Parathyroid adenoma (tissue), 2 donors: ENCODE measurements around the gene GAK.

Experiments used
- H2AFZ ChIP-seq: fragments of 300-600 bp; sonication (generic); one replicate; pipeline ENCODE4 v1.7.0; 2017; ENCODE audit warnings: antibody characterized with exemption, mild to moderate bottlenecking
- H3K27ac ChIP-seq: fragments of 300-600 bp; sonication (generic); one replicate; pipeline ENCODE4 v1.7.0; 2017
- H3K27me3 ChIP-seq: fragments of 300-600 bp; sonication (generic); one replicate; pipeline ENCODE4 v1.7.0; 2017; ENCODE audit warnings: low read length; ENCODE audit not compliant: control insufficient read depth, insufficient read depth
- H3K36me3 ChIP-seq: fragments of 300-600 bp; sonication (generic); one replicate; pipeline ENCODE4 v1.7.0; 2017; ENCODE audit warnings: low read length; ENCODE audit not compliant: control insufficient read depth, insufficient read depth
- H3K4me1 ChIP-seq: fragments of 300-600 bp; sonication (generic); one replicate; pipeline ENCODE4 v1.7.0; 2017; ENCODE audit warnings: control low read depth
- H3K4me2 ChIP-seq: fragments of 300-600 bp; sonication (generic); one replicate; pipeline ENCODE4 v1.7.0; 2017; ENCODE audit warnings: low read length
- H3K4me3 ChIP-seq: fragments of 300-600 bp; sonication (generic); one replicate; pipeline ENCODE4 v1.7.0; 2017; ENCODE audit warnings: low read depth, low read length
- H3K79me2 ChIP-seq: fragments of 300-600 bp; sonication (generic); one replicate; pipeline ENCODE4 v1.7.0; 2017; ENCODE audit warnings: control low read depth
- H3K9ac ChIP-seq: fragments of 300-600 bp; sonication (generic); one replicate; pipeline ENCODE4 v1.7.0; 2017; ENCODE audit warnings: mild to moderate bottlenecking
- H3K9me3 ChIP-seq: fragments of 300-600 bp; sonication (generic); one replicate; pipeline ENCODE4 v1.7.0; 2017; ENCODE audit warnings: low read length; ENCODE audit not compliant: control insufficient read depth
- TF ChIP-seq, protein P1 (sequence below): fragments of 300-600 bp; sonication (generic); IDR thresholded peaks from one replicate; pipeline ENCODE4 v1.7.0; 2017; ENCODE audit warnings: antibody characterized with exemption, mild to moderate bottlenecking
- donor health status: primary hyperparathyroidism.

GAK gene

DNA sequence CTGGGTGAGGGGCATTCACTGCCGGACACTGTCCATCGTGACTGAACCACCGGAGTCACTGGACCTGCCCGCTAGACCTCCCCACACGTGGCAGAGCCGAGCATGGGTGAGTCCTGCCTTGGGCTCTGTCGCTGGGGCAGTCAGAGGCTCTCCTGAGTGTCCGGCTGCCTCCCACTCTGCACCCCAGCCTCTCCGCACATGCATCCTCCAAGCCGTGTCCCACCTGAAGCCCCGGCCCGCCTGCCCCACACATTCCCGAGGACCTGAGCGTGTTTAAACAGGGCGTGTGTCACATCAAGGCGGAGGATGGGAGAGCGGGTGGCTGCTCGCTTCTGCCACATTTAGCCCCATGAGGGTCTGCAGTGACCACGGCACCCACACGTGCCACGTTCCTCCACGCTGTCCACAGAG, 110.9 kb downstream of the GAK start:
- no peaks in the 10 kb centered on the region for H3K79me2 ChIP-seq
- H3K9ac ChIP-seq = no peak overlapping the region
- no peaks in the 10 kb centered on the region for H3K36me3 ChIP-seq
- no peaks in the 10 kb centered on the region for H3K9me3 ChIP-seq
- H3K4me1 ChIP-seq = no peaks in the 10 kb centered on the region
- no peaks in the 10 kb centered on the region for H3K27me3 ChIP-seq
- H2AFZ ChIP-seq = no peak overlapping the region
- no peak overlapping the region for H3K4me2 ChIP-seq
- H3K4me3 ChIP-seq = no peak overlapping the region
- no peak overlapping the region for H3K27ac ChIP-seq
- TF ChIP-seq, protein P1, sequence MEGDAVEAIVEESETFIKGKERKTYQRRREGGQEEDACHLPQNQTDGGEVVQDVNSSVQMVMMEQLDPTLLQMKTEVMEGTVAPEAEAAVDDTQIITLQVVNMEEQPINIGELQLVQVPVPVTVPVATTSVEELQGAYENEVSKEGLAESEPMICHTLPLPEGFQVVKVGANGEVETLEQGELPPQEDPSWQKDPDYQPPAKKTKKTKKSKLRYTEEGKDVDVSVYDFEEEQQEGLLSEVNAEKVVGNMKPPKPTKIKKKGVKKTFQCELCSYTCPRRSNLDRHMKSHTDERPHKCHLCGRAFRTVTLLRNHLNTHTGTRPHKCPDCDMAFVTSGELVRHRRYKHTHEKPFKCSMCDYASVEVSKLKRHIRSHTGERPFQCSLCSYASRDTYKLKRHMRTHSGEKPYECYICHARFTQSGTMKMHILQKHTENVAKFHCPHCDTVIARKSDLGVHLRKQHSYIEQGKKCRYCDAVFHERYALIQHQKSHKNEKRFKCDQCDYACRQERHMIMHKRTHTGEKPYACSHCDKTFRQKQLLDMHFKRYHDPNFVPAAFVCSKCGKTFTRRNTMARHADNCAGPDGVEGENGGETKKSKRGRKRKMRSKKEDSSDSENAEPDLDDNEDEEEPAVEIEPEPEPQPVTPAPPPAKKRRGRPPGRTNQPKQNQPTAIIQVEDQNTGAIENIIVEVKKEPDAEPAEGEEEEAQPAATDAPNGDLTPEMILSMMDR = no peak

DNA sequence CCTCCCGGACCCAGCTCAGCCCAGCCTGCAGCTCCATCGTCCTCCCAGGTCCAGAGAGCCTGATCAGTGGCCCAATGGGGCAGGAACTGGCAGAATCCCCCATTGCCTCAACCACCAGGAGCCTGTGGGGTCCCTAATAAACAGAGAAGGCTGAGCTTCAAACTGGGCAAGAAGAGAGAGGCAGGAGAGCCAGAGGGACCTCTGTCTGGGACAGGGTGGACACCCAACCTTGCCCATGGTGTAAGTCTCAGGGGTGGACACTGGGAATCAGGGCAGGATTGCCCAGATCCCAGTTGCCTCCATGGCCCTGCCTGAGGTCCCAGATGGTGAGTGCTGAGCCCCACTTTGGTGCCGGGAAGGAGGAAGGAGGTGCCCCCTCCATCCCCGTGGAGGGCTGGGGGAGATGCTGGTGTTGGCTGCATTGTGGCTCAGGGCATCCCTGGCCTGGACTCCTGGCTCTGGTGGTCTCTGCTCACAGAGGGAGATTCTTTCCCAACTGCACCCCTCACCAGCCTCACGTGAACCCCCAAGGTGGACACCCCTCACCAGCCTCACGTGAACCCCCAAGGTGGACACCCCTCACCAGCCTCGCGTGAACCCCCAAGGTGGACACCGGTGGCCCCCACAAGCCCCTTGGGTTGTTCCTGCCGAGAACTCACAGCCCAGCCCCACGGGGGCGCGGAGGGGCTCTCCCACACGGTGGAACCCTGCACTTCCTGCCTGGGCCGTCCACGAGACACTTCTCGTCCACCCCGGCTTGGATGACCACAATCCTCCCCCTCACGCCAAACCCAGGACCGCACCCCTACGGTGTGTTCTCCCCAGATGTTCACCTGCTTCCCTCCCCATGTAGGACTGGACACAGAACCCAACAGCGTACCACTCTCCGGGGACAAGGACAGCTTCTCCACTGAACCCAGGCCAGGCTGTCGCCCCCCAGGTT, 111.6 kb downstream of the GAK start:
- Histone ChIP-seq H3K4me3 (no peak overlapping the region), H3K4me1 (no peaks in the 10 kb centered on the region), H3K27ac (no peak overlapping the region), H3K9ac (no peak overlapping the region), H3K27me3 (no peaks in the 10 kb centered on the region), H3K9me3 (no peaks in the 10 kb centered on the region), H3K36me3 (no peaks in the 10 kb centered on the region), H2AFZ (no peak overlapping the region), H3K79me2 (no peaks in the 10 kb centered on the region), H3K4me2 (no peak overlapping the region)
- TF ChIP-seq, protein P1 = no peak

DNA sequence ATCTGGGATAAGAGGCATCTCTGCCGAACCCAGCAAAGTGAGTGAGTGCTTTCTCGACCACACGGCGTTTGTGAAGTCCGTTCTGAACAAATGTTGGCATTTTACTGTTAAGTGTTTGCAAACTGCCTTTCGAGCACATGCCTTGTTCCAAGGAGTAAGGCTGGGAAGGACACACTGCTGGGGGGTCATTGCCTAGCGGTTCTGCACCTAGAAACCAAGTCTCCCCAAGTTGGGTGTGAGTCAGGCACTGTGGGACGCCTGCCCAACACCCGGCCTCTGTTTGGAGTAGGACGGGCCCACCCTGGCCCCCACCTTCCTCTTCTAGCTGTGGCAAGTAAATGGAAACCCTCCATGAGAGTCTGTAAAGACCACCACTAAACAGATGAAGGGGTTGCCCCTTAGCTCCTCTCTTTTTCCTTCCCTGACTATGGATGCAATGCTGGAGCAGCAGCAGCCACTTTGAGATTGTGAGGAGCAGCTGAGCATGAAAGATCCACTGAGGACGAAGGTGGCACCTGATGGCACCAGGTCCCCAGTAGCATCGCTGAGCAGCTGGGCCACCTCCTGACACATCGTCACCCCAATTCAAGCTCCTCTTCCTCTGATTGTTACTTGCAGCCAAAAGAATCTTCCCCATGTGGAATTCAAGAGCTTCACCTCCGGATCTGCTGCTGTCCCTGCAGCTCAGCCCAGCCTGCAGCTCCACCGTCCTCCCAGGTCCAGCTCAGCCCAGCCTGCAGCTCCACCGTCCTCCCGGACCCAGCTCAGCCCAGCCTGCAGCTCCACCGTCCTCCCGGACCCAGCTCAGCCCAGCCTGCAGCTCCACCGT, 112.5 kb downstream of the GAK start:
- no peaks in the 10 kb centered on the region for H3K27me3 ChIP-seq
- no peak overlapping the region for H3K4me2 ChIP-seq
- H3K4me3 ChIP-seq = no peak overlapping the region
- H3K9ac ChIP-seq = no peak overlapping the region
- no peak overlapping the region for H3K27ac ChIP-seq
- H3K79me2 ChIP-seq = no peaks in the 10 kb centered on the region
- H2AFZ ChIP-seq = no peak overlapping the region
- no peaks in the 10 kb centered on the region for H3K4me1 ChIP-seq
- no peaks in the 10 kb centered on the region for H3K36me3 ChIP-seq
- TF ChIP-seq, protein P1 = no peak
- no peaks in the 10 kb centered on the region for H3K9me3 ChIP-seq

DNA sequence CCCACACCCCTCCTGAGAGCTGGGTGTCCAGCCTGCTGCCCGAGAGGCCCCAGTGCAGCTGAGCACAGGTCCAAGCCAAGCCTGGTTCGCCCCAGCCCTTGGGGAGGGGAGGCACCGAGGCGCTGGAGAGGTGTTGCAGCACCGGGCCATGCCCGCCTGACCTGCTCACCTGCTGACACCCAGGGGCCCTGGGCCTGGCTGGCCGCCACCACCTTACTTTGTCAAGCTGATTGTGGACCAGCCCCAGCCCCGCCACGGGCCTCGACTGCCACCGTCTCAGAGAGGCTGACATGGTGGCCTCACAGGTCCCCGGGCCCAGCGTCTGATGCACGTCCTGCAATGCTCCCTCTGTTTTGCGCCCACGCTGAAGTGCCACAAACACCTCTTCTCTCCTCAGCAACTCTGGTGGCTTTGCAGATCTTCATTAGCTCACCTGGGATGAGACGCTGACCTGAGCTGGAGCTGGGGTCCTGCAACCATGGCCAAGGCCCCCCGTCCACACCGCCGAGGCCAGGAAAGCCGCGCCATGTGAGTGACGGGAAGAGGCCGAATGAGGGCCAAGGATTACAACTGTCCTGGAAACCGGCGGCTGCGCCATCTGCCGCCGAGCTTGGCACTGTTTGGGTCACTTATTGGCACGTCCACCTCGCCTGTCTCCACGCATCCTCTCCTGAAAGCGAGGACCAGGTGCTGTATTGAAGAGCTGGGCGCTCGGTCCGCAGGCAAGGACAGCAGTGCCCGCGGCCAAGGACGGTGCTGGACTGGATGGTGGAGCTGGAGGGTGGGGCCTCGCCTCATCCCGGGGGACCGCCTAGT, 113.8 kb downstream of the GAK start:
- H3K27me3 ChIP-seq = no peaks in the 10 kb centered on the region
- no peak overlapping the region for H3K9ac ChIP-seq
- H3K4me1 ChIP-seq = no peaks in the 10 kb centered on the region
- TF ChIP-seq, protein P1 = no peak
- no peaks in the 10 kb centered on the region for H3K79me2 ChIP-seq
- no peak overlapping the region for H3K4me3 ChIP-seq
- H3K27ac ChIP-seq = no peak overlapping the region
- no peaks in the 10 kb centered on the region for H3K9me3 ChIP-seq
- no peak overlapping the region for H2AFZ ChIP-seq
- H3K4me2 ChIP-seq = no peak overlapping the region
- no peaks in the 10 kb centered on the region for H3K36me3 ChIP-seq
